22Rv1 (cell line): Measurements from ENCODE around the gene SLC25A21.

Source experiments
- CTCF ChIP-seq: fragments of 450-650 bp; IDR thresholded peaks from 2 replicates; pipeline ENCODE4 v1.5.1; 2017; ENCODE audit warnings: mild to moderate bottlenecking
- ZFX ChIP-seq: fragments of 450-650 bp; IDR thresholded peaks from 2 replicates; pipeline ENCODE4 v1.6.1; 2017; ENCODE audit warnings: antibody characterized with exemption, borderline replicate concordance

DNA sequence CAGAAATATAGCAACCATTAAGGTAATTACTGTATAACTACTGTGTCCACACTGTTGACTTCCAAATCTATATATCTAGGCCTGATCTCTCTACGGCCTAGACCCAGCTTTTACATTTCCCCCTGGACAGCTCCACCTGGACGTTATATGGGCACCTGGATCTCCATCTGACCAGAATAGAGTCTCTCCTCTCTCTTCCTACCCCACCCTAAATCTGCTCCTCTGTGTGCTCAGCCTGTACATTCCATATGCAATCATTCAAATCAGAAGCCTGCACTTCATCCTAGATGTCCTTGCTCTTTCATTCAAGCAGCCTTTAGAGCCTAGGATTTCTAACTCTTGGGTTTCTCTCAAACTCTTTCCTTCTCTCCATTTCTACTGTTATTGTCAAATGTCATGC, 255.7 kb downstream of the SLC25A21 start:
- TF ChIP-seq CTCF = no peak
- no peak for TF ChIP-seq ZFX
